Measurements from ENCODE around the gene MRM1.
A peak's percentile ranks its signal among the peaks of the same experiment; 100 is the strongest.
"Not testable (repeated sequence)": the region's sequence is repeated elsewhere in the genome, so short reads cannot be mapped to it uniquely, and the experiment has no call there.

Gene MRM1

GRCh38 chr17:36598951-36599401 is 2.4 kb upstream of the MRM1 start:
- Histone ChIP-seq H3K27me3 (no peaks in the 10 kb centered on the region), H3K36me3 (peaks cover 0 to 24% (median 0%) of the 10 kb centered on the region in 11 experiments; a peak in 6 of 22 replicates), H3K27ac (no peak overlapping the region), H4K20me1 (peaks cover 0 to 29% (median 10%) of the 10 kb centered on the region in 11 experiments; a peak in 17 of 22 replicates), H3K4me1 (peaks cover 19 to 30% (median 23%) of the 10 kb centered on the region in 10 experiments), H3K9me3 (replicated peaks in 1 of 11) (no peaks in the 10 kb centered on the region), H3K4me2 (no peak overlapping the region), H3K4me3 (no peak overlapping the region), H3K9ac (no peak overlapping the region)
- no peak for TF ChIP-seq Cebpa-rat (IDR thresholded peaks at IDR 0.05)

GRCh38 chr17:36599546-36600250 is 1.7 kb upstream of the MRM1 start:
- H3K9me3 ChIP-seq (replicated peaks in 1 of 11): no peaks in the 10 kb centered on the region
- H3K27me3 ChIP-seq: no peaks in the 10 kb centered on the region
- TF ChIP-seq Cebpa-rat (IDR thresholded peaks at IDR 0.05): no peak
- peaks cover 0 to 29% (median 16%) of the 10 kb centered on the region in 11 experiments; a peak in 17 of 22 replicates for H4K20me1 ChIP-seq
- no peak overlapping the region for H3K4me3 ChIP-seq
- no peak overlapping the region for H3K27ac ChIP-seq
- peak overlapping the region in 2 of 11 experiments; percentile 91 to 98; a peak in 1 of 22 replicates for H3K4me2 ChIP-seq
- no peak overlapping the region for H3K9ac ChIP-seq
- peaks cover 23 to 35% (median 29%) of the 10 kb centered on the region in 10 experiments for H3K4me1 ChIP-seq
- peaks cover 0 to 24% (median under 1%) of the 10 kb centered on the region in 11 experiments; a peak in 7 of 22 replicates for H3K36me3 ChIP-seq

GRCh38 chr17:36600465-36600864 is 918 bp upstream of the MRM1 start:
- Histone ChIP-seq H3K27me3 (no peaks in the 10 kb centered on the region), H3K27ac (peak overlapping the region in 10 of 11 experiments; percentile 75 to 96 (median 92); a peak in 18 of 22 replicates), H4K20me1 (peaks cover 0 to 31% (median 24%) of the 10 kb centered on the region in 11 experiments; a peak in 19 of 22 replicates), H3K4me2 (peak overlapping the region; percentile 77 to 99 (median 95)), H3K4me3 (peak overlapping the region in 9 of 10 experiments; percentile 74 to 99 (median 94); a peak in 14 of 20 replicates), H3K9me3 (replicated peaks in 1 of 11) (no peaks in the 10 kb centered on the region), H3K9ac (peak overlapping the region; percentile 79 to 98 (median 92); a peak in 20 of 22 replicates), H3K4me1 (peaks cover 23 to 42% (median 35%) of the 10 kb centered on the region in 10 experiments), H3K36me3 (peaks cover 0 to 22% (median 7%) of the 10 kb centered on the region in 11 experiments; a peak in 9 of 22 replicates)
- no peak for TF ChIP-seq Cebpa-rat (IDR thresholded peaks at IDR 0.05)

GRCh38 chr17:36600936-36601302 is 464 bp upstream of the MRM1 start:
- Histone ChIP-seq H3K27ac (peak overlapping the region; percentile 44 to 96 (median 90); a peak in 21 of 22 replicates), H3K9me3 (replicated peaks in 1 of 11) (no peaks in the 10 kb centered on the region), H3K36me3 (peaks cover 0 to 23% (median 9%) of the 10 kb centered on the region in 11 experiments; a peak in 9 of 22 replicates), H4K20me1 (peaks cover 0 to 35% (median 29%) of the 10 kb centered on the region in 11 experiments; a peak in 19 of 22 replicates), H3K4me1 (peaks cover 23 to 47% (median 39%) of the 10 kb centered on the region in 10 experiments), H3K4me3 (peak overlapping the region; percentile 74 to 99 (median 93)), H3K9ac (peak overlapping the region; percentile 79 to 98 (median 92)), H3K27me3 (no peaks in the 10 kb centered on the region), H3K4me2 (peak overlapping the region; percentile 77 to 99 (median 95))
- no peak for TF ChIP-seq Cebpa-rat (IDR thresholded peaks at IDR 0.05)

GRCh38 chr17:36602030-36602748 is 806 bp downstream of the MRM1 start:
- Histone ChIP-seq H3K4me3 (peak overlapping the region; percentile 74 to 99 (median 93)), H3K4me2 (peak overlapping the region; percentile 77 to 100 (median 96)), H3K9ac (peak overlapping the region; percentile 79 to 98 (median 92)), H3K4me1 (peaks cover 23 to 56% (median 47%) of the 10 kb centered on the region in 10 experiments), H3K9me3 (replicated peaks in 1 of 11) (no peaks in the 10 kb centered on the region), H4K20me1 (peaks cover 0 to 48% (median 40%) of the 10 kb centered on the region in 11 experiments; a peak in 19 of 22 replicates), H3K36me3 (peaks cover 0 to 30% (median 15%) of the 10 kb centered on the region in 11 experiments; a peak in 15 of 22 replicates), H3K27me3 (no peaks in the 10 kb centered on the region), H3K27ac (peak overlapping the region; percentile 55 to 96 (median 90); a peak in 21 of 22 replicates)
- TF ChIP-seq Cebpa-rat (IDR thresholded peaks at IDR 0.05): no peak

- H3K9me3 ChIP-seq (replicated peaks in 1 of 11): no peaks in the 10 kb centered on the region
Observed at GRCh38 chr17:36602924-36603384, 1.6 kb downstream of the MRM1 start.

GRCh38 chr17:36605028-36605427 is 3.6 kb downstream of the MRM1 start:
- peak overlapping the region in 9 of 11 experiments; percentile 7 to 99 (median 92); a peak in 12 of 22 replicates for H3K4me2 ChIP-seq

More at GRCh38 chr17:36602924-36603384, 1.6 kb downstream of the MRM1 start:
- Histone ChIP-seq H4K20me1 (peaks cover 0 to 56% (median 48%) of the 10 kb centered on the region in 11 experiments; a peak in 19 of 22 replicates), H3K4me3 (peak overlapping the region; percentile 74 to 99 (median 93)), H3K9ac (peak overlapping the region; percentile 79 to 98 (median 92)), H3K4me1 (peaks cover 23 to 64% (median 51%) of the 10 kb centered on the region in 10 experiments), H3K36me3 (peaks cover 0 to 38% (median 21%) of the 10 kb centered on the region in 11 experiments; a peak in 18 of 22 replicates), H3K4me2 (peak overlapping the region; percentile 77 to 100 (median 96)), H3K27ac (peak overlapping the region in 8 of 11 experiments; percentile 88 to 96 (median 94); a peak in 14 of 22 replicates), H3K27me3 (no peaks in the 10 kb centered on the region)
- no peak for TF ChIP-seq Cebpa-rat (IDR thresholded peaks at IDR 0.05)

GRCh38 chr17:36608280-36608679 is 6.9 kb downstream of the MRM1 start:
- H3K4me1 ChIP-seq: peaks cover 22 to 62% (median 51%) of the 10 kb centered on the region in 10 experiments
- peak overlapping the region in 10 of 11 experiments; percentile 24 to 68 (median 46); a peak in 13 of 22 replicates for H3K4me2 ChIP-seq
- H3K9me3 ChIP-seq (replicated peaks in 1 of 11): no peaks in the 10 kb centered on the region
- peaks cover 0 to 78% (median 34%) of the 10 kb centered on the region in 11 experiments; a peak in 18 of 22 replicates for H3K36me3 ChIP-seq
- H3K27ac ChIP-seq: peak overlapping the region in 3 of 11 experiments; percentile 31 to 50 (median 49); a peak in 5 of 22 replicates
- no peaks in the 10 kb centered on the region for H3K27me3 ChIP-seq
- H4K20me1 ChIP-seq: peaks cover 0 to 99% (median 94%) of the 10 kb centered on the region in 11 experiments; a peak in 19 of 22 replicates
- no peak overlapping the region for H3K4me3 ChIP-seq
- no peak for TF ChIP-seq Cebpa-rat (IDR thresholded peaks at IDR 0.05)
- peak overlapping the region in 4 of 11 experiments; percentile 4 to 37 (median 20); a peak in 4 of 22 replicates for H3K9ac ChIP-seq

More at GRCh38 chr17:36605028-36605427, 3.6 kb downstream of the MRM1 start:
- not testable (repeated sequence) for H3K9ac ChIP-seq; H3K9me3 ChIP-seq (replicated peaks in 1 of 11); H3K4me3 ChIP-seq; H3K27me3 ChIP-seq; H3K27ac ChIP-seq
- Histone ChIP-seq H4K20me1 (peaks cover 0 to 76% (median 69%) of the 10 kb centered on the region in 11 experiments; a peak in 19 of 22 replicates), H3K4me1 (peaks cover 36 to 78% (median 65%) of the 10 kb centered on the region in 10 experiments), H3K36me3 (peaks cover 0 to 58% (median 23%) of the 10 kb centered on the region in 11 experiments; a peak in 18 of 22 replicates)
